ENCODE data around the gene SCLT1.

Gene SCLT1

DNA sequence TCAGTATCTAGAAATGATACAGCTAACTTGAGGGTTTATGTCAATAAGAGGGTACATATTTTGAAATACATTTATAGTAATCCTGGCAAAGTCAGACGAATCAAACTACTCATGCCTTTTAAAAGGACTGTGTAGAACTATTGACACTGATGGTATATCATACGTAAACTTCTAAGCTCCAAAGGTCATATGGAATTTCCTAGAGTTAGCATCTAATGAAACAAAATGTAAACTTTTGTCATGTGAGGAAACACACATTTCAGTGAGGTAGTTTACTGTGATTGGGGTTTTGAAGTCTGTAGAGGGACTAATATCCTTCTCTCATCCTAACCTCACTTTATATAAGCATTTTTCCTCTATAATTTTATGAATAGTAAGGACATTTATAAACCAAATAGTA lies 138.4 kb downstream of the SCLT1 start:
- DNase-seq, result no peak

DNA sequence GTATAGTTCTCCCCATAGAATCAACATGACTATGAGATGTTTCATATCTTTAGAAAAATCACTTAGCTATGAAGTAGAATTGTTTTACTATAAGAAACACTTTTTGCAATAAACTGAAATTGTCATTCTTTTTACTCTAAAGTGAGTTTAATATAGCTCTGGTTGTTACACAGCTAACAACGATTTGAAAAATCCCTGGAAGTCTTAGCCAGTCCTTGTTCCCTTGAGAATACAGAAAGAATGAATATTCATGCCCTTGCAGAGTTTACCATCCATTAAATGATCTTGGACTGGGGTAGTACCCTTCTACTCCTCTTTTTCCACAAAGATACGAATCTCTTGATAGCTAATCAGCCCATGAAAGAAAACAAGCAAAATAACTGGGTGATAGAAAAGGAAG lies 142.0 kb downstream of the SCLT1 start:
- no peak for DNase-seq

DNA sequence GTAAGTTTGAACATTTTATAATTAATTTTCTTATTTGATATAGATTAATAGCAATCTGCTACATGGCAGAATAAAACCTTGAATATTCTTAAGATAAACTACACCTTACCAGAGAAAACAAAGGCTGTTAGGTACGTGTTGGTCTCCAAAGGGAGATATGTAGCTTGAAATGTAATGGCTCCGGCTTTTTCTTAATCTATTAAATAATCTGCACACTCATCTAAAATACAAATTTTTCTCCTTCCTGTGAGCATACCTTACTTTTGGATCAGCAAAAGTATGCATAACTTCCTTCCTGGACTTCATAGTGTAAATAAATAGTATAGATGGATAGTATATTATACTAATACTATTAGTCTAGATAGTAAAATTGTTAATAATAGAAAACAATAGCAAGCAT lies 142.5 kb downstream of the SCLT1 start:
- DNase-seq, result no peak

DNA sequence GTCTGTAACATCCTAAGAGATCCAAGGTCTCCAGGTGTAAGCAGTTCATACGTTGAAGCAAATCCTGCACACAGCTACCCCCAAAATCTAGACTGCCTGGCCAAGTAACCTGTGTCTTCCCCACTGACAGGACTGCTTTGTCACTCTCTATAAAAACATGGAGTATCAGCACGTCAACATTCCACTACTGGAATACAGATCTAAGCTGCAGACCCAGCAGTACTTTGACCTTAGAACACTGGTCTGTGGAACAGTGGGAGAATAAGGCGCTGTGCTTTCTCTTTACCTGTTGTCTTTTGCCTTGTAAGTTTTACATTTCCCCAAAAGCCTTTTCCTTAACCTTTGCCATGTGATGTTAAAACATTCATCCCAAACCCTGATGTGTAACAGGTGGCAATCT lies 146.4 kb downstream of the SCLT1 start:
- DNase-seq, result no peak

DNA sequence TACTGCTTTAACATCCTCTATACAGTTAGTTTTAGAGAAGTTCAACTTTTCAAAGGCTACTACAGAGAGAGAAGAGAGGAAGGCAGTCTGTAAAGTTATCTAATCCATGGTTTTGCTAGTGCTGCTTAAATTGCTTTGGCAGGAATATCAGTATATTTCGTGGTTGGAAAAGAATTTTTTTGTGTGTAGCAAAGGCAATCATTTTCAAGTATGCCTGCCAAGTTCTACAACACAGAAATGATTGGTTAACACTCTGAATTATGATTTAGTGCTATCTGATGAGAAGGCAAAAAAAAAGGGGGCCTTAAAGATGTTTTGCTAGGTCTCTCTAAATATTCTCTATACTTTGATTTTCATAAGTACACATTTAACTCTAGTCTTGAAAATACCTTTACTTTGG lies 150.7 kb downstream of the SCLT1 start:
- DNase-seq, result no peak

DNA sequence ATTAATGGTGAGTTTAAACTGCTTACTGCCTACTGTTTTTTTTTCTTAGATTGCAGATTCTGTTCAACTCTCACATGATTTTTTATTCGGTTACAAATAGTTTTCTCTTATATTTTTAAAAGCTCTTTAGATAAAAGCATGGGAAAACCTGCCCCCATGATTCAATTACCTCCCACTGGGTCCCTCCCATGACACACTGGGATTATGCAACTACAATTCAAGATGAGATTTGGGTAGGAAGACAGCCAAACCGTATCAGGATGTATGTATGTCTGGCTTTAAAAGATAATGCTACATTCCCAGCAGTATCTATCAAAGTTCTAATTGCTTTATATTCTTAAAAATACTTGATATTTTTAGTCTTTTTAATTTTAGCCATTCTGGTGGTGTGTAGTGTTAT lies 152.4 kb downstream of the SCLT1 start:
- DNase-seq, result no peak

DNA sequence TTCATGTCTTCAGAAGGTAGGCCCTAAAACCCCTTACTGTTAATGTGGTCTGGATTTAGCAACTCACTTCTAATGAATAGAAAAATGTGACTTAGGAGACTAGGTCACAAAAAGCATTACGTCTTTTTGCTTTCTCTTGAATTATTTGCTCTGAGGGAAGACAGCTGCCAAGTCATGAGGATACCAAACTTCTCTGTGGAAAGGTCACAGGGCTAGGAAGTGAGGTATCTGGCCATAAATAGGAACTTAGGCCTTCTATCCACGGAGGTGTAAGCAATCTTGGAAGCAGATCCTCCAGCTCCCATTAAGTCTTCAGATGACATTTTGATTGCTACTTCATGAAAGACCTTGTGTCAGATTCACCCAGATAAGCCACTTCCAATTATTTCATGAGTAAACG lies 163.3 kb downstream of the SCLT1 start:
- no peak for DNase-seq

DNA sequence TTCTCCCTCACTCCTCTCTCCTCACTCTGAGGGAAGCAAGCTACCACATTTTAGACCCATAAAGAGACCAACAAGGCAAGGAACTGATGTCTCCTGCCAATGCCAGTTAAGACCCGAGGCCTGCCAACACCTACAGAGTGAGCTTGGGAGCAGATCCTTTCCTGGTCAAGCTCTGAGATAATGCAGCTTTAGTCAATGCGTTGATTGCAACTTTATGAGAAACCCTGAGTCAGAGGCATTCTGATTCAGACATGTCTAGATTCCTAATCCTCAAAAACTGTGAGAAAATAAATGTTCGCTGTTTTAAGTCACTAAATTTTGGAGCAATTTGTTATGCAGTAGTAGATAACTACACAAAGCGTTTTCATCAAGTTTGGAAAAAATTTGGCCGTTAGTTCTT lies 168.4 kb downstream of the SCLT1 start:
- DNase-seq, result no peak

DNA sequence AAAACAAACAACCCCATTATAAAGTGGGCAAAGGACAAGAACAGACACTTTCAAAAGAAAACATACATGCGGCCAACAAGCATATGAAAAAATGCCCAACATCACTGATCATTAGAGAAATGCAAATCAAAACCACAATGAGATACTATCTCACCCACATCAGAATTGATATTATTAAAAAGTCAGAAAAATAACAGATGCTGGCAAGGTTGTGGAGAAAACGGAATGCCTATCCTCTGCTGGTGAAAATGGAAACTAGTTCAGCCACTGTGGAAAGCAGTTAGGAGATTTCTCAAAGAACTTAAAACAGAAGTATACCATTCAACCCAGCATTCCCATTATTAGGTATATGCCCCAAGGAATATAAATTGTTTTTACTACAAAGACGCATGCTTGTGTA lies 171.4 kb downstream of the SCLT1 start:
- no peak for DNase-seq

DNA sequence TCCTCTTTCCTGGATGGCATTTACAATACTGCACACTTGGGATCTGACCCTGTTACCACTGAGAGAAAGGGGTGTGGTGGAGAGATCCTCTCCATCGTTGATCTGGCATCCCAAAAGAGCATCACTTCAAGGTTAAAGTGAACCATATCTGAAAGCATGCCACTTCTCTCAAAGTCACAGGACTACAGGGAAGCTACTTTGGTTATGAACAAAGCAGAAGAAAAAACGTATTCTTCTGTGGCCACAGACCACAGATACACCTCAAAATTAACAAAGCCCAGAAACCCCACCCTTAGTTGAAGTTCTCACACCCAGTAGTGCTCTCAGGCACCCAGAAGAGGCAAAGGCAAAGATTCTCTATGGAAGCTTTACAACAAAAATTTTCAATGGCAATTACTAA lies 175.6 kb downstream of the SCLT1 start:
- no peak for DNase-seq

DNA sequence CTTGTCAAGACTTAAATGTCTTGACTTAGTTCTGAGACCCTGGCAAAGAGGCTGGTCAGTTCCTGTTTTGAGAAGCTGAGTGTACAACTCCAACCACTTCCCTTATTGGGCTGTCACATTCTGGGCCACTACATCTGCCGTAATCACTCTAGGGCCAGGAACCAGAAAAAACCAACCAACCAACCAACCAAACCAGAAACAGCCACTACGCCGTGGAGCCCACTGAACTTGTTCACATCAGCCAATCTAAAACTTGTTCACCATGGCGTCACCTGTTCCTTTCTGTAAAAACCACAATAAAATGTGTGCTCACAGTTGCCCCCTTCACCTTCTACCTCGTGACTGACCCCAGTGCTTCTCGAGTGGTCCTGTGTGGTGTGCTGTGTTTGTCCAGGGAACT lies 176.5 kb downstream of the SCLT1 start:
- DNase-seq, result no peak

DNA sequence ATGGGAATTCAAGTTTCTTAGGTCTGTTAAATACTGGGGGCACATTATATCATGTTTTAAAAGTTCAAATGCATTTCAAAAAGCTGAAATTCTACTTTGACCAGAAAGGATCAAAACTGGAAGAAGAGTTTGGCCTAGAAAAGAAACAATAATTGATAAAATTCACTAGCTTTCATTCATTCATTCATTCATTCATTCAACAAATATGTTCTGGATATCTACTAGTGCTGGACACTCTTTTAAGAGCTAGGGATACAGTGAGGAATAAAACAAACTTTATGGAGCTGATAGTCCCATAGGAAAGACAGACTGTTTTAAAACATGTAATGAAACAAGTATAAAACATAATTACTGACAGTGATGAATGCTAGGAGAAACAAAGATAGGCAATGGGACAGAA lies 177.8 kb downstream of the SCLT1 start:
- no peak for DNase-seq

DNA sequence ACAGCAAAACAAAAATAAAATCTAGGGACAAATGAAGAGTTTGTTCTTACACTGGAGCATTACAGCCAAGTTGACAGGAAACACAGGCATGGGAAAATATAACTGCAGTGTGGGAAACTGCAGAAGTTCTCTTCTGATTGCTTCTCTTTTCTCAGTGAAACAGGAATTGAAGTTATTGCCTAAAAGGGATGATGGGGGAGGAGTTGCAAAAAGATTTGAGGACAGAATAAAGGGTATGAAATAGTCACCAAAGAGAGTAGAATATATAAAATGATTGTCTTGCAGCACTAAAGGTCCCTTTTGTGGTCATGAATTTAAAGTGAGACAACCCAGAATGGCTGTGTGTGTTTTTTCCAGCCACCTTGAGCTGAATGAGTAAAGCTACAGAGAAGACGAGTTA lies 180.1 kb downstream of the SCLT1 start:
- no peak for DNase-seq

DNA sequence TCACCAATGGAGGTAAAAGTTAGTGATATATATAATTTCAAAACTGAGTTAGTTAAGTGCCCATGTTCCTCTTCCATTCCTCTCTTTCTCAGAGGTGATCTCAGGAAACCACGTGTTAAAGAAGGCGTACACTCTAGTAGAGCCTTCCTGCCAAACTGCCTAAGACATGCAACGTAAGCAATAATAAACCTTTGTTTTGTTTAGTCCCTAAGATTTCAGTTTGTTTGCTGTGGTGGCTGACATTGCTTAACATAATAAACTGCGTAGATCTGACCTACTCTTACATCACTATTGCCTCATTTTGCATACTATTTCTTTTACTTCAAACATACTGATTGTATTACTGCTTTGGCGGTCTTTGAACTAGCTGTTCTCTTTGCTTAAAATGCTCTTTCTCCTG lies 184.6 kb downstream of the SCLT1 start:
- no peak for DNase-seq

DNA sequence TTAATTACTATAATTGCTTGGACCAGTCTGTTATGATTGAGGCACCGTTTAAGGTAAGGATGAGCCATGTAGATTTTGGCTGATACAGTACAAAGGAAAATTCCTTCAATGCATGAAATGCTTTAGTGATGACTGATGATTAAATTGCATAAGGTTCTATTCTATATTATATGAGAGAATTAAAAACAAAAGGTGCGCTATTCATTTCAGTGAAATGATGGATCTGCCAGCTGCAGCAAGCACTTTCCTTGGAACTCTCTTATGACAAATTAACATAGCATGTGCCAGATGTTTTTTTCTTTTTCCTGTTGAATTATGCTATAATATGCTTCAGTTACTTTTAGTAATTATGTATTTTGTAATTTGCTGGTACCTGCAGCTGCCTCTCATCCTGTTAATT lies 185.4 kb downstream of the SCLT1 start:
- no peak for DNase-seq

DNA sequence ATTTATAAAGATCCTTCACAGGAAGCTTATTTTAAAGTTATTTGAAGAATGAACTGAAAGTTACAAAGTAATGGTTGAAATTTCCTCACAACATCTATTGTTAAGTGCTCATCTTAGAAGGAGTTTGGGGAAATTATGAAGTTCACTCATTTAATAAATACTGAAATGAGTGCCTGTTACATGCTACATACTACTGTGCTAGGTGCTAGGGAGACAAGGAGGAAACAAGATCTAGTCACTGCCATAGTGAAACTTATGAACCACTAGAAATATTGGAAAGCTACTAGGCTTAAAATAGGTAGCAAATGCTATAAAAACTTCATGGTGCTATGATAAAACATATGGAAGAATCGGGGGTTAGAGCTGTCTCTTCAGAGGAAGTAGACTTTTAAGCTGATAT lies 186.8 kb downstream of the SCLT1 start:
- DNase-seq, result no peak

DNA sequence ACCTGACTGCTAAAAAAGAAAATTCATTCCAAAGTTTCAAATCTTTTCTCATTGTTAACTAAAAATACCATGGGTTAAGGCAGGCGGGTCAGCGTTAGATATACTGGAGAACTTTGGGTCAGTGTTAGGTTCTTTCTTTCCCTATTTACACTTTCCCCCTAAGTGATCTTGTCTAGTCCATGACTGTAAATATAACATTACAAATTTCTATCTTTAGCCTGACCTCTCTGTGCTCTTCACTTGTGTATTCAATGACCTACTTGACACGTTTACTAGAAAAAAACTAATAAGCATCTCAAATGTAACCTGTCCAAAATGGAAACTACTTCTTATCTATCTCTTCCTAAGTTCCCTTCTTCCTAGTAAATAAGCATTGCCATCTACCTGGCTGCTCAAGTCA lies 188.5 kb downstream of the SCLT1 start:
- DNase-seq, result no peak

DNA sequence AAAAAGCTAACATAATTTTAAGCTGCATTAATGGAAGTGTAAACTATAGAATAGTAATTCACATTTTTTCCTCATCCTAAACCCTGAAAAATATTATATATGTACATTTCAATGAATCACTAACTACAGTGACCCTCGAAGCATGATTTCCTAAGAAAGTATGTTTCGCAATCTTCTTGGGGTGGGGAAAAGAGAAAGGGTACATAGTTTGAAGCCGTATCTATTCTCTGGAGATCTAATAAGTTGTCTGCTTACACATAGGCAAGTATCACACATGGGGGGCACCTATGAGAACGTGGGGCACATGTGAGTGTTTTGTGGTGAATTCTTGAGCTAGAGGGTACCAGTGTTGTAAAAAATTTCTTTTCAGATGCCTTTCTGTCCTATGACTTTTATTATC lies 212.7 kb downstream of the SCLT1 start:
- no peak for DNase-seq

DNA sequence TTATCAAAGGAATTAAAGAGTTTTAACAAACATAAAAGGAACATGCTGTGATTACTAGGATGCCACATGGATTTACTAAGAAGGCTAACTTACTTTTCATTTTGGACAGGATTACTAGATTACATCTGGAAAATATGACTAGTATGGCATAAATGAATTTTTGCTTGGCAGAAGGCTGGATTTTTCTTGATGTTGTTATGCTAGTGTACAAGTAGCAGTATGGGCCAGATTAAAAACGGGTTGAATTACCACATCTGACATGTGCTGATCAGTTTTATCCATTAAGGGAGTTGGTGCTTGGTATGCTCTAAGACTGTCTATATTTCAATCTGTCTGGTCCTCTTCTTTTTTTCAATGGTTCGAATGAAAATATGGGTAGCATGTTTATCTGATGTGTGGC lies 213.4 kb downstream of the SCLT1 start:
- DNase-seq, result no peak

DNA sequence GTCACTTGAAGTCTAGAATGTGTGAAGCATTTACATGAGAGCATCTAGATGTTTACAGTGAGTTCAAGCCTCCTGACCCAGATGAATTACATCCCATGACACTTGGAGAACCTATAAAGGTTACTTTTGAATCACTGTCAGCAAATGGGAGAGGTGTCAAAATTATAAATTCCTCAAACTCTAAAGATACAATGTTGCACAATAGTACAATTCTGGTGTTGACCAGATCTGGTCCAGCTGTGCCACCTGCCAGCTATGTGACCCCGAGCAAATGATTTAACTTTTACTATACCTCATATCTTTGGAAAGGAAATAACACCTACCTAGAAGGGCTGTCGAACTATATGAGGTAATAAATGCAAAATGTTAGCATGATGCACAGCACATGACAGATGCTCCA lies 214.1 kb downstream of the SCLT1 start:
- no peak for DNase-seq

DNA sequence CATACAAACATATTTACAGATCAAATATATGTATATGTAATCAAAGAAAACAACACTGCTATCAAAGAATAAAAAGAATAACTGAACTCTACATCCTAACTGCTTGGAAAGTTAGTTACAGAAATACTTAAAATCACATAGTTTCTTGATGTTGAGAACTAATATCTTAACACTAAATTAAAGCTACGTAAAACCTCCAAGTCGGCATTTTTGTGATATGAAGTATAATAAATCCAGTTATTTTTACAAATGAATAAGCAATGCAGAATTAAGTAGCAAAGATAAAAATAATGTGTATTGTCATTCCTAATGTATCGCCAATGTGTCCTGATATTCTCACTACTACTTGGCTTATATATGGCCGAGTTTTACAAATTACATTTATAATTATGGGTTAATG lies 215.4 kb downstream of the SCLT1 start:
- no peak for DNase-seq

DNA sequence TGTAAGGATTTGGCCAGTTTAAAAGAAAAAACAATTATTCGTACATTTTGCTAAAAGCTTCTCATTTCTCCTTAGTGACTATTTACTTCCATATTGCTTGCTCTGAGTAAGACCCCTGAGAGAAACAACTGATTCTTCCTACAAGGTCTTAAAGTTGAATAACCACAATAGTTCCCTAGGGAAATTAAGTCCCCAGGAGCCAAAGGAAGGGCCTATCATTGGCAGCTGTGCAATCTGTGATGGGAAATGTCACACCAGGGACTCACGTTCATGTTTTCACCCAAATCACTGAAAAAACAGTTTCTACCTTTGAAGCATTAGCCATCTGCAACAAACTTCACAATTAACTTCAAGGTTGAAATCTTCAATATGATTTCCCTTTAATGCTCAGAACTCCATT lies 217.1 kb downstream of the SCLT1 start:
- DNase-seq, result no peak

DNA sequence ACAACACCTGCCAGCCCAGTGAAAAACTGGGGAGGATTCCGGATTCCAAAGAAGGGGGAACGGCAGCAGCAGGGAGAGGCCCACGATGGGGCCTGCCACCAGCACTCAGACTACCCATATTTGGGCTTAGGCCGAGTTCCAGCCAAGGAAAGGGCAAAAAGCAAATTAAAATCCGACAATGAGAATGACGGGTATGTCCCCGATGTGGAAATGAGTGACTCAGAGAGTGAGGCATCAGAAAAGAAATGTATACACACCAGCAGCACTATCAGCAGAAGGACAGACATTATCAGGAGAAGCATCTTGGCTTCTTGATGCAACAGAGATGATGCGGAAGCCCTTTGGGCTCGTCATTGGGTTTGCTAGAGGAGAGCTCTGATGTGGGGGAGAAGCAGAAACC lies 221.4 kb downstream of the SCLT1 start:
- DNase-seq, result no peak

DNA sequence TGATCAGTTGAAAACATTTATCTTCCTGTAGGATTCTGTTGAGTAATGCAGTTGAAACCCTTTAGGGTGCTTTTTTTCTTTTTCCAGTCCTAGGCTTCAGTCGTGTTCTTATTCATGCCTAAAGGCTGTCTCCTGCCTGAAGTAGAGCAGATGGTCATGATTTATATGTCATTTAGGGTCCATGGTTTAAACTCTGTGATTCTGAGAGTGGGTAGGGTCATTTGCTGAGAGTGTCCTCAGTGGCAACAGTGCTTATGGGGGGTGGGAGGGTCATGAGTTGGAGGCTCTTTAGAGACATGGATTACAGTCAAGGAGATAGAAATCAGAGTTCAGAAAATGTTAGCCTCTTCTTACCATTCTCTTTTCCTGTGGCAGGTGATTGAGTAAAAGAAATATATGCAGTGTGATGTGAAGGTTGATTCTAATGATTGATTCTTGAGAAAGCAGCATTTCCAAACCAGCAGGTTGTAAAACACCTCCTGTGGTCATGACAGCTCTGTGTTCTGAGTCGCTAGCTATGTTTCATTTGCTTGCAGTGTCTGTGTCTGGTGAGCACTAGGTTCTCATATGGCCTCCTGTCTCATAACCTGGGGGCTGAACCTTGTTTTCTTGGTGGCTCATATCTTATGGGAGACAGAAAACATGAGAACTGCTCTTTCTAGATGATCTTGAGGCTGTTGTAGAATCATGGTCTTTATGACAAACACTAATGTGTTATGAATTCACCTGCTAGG lies 223.4 kb downstream of the SCLT1 start:
- no peak for DNase-seq

DNA sequence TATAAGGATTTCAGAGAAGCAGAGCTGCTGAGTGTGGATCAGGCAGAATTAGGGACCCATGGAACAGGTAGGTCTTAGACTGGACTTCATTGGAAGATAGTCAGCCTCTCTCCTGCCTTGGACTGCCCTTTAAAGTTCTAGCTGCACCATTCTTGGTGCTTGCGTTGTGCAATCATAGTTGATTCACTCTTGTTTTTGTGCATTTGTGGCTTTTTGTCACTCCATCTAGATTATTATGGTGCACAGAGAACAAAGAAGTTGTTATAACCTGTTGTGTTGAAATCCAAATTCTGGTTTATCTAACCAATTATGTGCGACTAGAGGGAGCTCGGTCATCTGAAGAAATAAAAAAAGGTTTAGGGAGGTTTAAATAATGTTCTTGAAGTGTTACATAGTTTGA lies 224.6 kb downstream of the SCLT1 start:
- DNase-seq, result no peak

DNA sequence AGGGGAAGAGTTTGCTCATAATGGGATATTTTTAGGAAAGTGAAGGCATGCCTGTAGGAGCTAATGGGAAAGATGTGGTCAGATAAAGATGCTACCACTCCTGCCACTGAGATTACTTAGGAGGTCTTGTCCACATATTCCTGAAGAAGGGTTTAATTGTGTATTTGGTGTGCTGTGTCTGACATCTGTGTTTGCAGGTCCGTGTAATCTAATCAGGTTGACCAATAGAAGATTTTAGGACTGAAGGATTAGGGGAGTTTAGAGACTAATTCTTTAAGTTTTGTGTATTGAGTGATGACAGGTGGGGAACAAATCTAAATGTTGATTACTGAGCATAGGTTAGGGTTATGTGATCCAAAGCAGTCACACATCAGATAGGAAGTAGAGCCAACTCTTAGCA lies 226.6 kb downstream of the SCLT1 start:
- no peak for DNase-seq
